Stimulated activated naive B cell treated with anti-CD40 and anti-IgM and Interleukin-4, amounts not matched to agents 10 μg/mL and 1 μg/mL and 100 μg/mL, for 72 hours (primary cell): ENCODE measurements around the gene RTRAF.

Source experiments
- ATAC-seq, 2 donors: fragments of 150-1000 bp; cut with Tn5 transposase; replicated peaks; 2 replicates each; pipeline ENCODE4 v1.10.0; 2021; ENCODE audit warnings: moderate library complexity in 1 of 2
- DNase-seq: peaks from one replicate; pipeline ENCODE4 v3.0.0; 2021
- H3K27ac Mint-ChIP-seq: one replicate; pipeline ENCODE4 v1.8.0; 2022; ENCODE audit warnings: mild to moderate bottlenecking, mixed read lengths
- H3K27me3 Mint-ChIP-seq, 2 donors: one replicate each; pipeline ENCODE4 v1.8.0; 2022; ENCODE audit warnings: mixed read lengths in 2 of 2
- H3K36me3 Mint-ChIP-seq, 2 donors: one replicate each; pipeline ENCODE4 v1.8.0; 2022; ENCODE audit warnings: mixed read lengths in 2 of 2, mild to moderate bottlenecking in 1 of 2
- H3K4me1 Mint-ChIP-seq, 2 donors: one replicate each; pipeline ENCODE4 v1.8.0; 2022; ENCODE audit warnings: mixed read lengths in 2 of 2, mild to moderate bottlenecking in 1 of 2
- H3K4me3 Mint-ChIP-seq, 2 donors: one replicate each; pipeline ENCODE4 v1.8.0; 2022; ENCODE audit warnings: mild to moderate bottlenecking in 2 of 2, mixed read lengths in 2 of 2, moderate library complexity in 1 of 2
- H3K9me3 Mint-ChIP-seq, 2 donors: one replicate each; pipeline ENCODE4 v1.8.0; 2022; ENCODE audit warnings: mixed read lengths in 2 of 2, mild to moderate bottlenecking in 1 of 2

Gene RTRAF

DNA sequence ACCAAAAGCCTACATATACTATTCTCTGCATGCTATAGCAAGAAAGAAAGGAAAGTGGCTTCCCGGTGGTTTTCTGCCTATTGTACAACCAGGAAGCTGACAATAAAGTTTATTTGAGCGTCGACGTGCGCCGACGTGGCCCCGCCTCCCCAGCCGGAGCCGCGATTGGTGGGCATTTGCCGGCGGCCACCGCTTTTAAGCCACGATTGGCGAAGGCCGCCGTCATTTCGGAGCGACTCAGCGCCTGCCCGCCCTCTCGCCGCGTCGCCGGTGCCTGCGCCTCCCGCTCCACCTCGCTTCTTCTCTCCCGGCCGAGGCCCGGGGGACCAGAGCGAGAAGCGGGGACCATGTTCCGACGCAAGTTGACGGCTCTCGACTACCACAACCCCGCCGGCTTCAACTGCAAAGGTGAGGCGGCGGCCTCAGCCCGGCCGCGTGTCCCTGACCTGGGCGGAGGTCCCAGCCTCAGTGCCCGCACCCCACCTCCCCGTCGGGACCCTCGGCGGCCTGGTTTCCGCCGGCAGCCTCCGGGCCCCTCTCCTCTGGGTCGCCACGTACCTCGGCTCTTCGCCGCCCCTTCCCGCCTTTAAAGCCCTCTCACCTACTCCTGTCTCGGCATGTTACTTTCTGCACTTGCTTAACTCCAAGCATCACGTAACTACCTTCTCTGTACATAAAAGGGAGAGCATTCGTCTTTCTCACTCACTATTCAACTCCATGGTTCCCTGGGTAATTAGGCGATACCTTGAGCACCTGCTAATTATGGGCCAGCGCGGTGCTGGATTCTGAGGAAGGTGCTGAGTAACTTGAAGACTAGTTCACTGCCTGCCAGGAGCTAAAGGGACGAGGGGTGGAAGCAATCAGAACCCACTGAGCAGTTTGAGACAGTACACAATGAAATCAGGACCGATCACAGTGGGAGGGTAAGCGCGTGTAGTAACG is at the start of gene RTRAF:
Gene RTRAF, plus strand, starts transcription at position 254 of the 942 bp plus-strand sequence. Its CDS starts 94 bp downstream, at position 348.
- peak within 1 kb of the TSS; percentile 90 to 93 for H3K4me3 Mint-ChIP-seq
- peak; percentile 88 for DNase-seq
- peak; percentile 96 to 97 for ATAC-seq
- H3K4me1 Mint-ChIP-seq, result peaks cover 10 to 25% of the 10 kb centered on the region in 2 donors
- peaks cover 1 to 12% of the 10 kb centered on the region in 2 donors for H3K36me3 Mint-ChIP-seq
- H3K27ac Mint-ChIP-seq, result peak within 1 kb of the TSS; percentile 95
- H3K27me3 Mint-ChIP-seq, result no peaks in the 10 kb centered on the region
- no peaks in the 10 kb centered on the region for H3K9me3 Mint-ChIP-seq

DNA sequence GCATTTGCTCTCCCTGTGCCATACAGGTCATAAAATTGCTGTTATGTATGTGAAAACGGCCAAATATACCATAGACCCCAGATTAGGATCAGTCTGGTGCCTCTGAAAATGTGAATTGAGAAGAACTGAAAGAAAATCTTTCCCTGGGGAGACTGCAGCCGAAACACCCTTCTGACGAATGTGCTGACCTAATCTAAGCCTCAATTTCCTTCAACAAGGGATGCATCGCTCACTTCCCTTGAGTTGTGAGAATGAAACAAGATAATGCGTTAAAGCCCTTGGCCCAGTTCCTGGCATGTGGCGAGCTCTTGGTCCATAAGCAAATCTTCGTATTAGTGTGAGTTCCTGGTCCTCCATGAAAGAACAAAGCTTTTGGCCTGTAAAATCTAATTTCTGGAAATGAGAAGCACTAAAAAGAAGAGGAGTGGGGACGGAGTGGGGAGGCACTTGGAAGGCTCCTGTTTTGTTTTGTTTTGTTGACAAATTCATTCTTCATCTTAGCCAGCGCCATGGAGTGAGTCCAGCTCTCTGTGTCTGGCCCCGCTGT is 49.5 kb upstream of the RTRAF start:
- H3K27ac Mint-ChIP-seq, result peak overlapping the region; percentile 89

DNA sequence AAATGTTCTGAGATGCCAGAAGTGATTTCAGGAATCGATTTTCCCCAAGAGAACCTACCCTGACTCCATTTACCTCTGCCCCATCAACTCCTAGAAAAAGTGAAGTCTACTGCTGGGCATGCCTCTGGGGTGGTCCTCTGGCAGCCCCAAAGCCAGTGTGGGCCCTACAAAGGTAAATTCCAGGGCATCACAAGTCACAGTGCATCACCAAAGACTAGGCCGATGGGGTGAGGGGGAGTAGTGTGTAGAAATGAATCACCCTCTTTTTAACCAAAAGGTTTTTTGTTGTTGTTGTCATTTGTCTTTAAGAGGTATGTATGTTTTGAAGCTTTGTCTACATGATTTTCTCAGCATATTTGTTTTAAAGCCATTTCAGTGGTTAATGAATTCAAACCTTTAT is 46.4 kb upstream of the RTRAF start:
- Mint-ChIP-seq H3K27me3 (no peaks in the 10 kb centered on the region), H3K4me3 (no peak overlapping the region), H3K36me3 (peaks cover 41 to 59% of the 10 kb centered on the region in 2 donors), H3K9me3 (peaks cover 11 to 17% of the 10 kb centered on the region in 2 donors), H3K27ac (no peak overlapping the region), H3K4me1 (peaks cover 17 to 32% of the 10 kb centered on the region in 2 donors)
- no peak for ATAC-seq
- no peak for DNase-seq

More for the DNA sequence above, 49.5 kb upstream of the RTRAF start:
- H3K9me3 Mint-ChIP-seq, result peaks cover 4 to 5% of the 10 kb centered on the region in 2 donors
- no peak overlapping the region for H3K4me3 Mint-ChIP-seq
- peaks cover 19 to 35% of the 10 kb centered on the region in 2 donors for H3K4me1 Mint-ChIP-seq
- peak; percentile 48 for DNase-seq
- peaks cover 24 to 37% of the 10 kb centered on the region in 2 donors for H3K36me3 Mint-ChIP-seq
- peak; percentile 90 to 91 for ATAC-seq
- no peaks in the 10 kb centered on the region for H3K27me3 Mint-ChIP-seq

DNA sequence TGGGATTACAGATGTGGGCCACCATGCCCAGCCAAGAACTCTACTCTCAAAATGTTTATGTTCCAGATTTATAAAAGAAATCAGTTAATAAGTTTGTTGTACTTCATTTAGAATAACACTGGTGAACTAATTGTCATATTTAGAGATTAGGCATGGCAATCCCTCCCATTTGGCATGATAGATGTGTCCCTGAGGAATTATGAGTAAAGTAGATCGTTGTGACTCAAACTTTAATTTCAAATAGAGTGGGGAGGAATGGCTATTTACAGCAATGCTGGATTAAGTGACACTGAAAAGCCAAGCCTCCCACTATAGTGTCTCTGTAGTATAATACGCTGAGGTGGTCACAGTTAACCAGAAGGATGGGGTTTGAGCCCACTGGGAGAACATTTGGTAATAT is 39.3 kb upstream of the RTRAF start:
- peaks cover 8 to 30% of the 10 kb centered on the region in 2 donors for H3K4me1 Mint-ChIP-seq
- peaks cover 7 to 13% of the 10 kb centered on the region in 2 donors for H3K9me3 Mint-ChIP-seq
- no peak for DNase-seq
- no peak overlapping the region for H3K4me3 Mint-ChIP-seq
- H3K27ac Mint-ChIP-seq, result no peak overlapping the region
- peaks cover 47 to 74% of the 10 kb centered on the region in 2 donors for H3K36me3 Mint-ChIP-seq
- no peak for ATAC-seq
- H3K27me3 Mint-ChIP-seq, result no peaks in the 10 kb centered on the region

DNA sequence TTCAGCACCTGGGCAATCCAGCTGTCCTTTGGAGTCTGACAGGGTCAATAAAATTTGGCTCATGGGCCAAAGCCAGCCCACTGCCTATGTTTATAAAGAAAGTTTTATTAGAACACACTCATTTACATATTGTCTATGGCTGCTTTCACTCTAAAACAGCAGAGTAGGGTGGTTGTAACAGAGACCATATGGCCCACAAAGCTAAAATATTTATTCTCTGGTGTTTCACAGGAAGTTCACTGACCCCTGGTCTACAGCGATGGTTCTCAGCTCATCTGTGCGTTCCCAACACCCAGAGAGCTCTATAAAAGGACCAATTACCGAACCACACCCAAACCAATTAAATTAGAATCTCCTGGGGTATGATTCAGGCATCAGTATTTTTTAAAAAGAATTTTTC is 37.7 kb upstream of the RTRAF start:
- DNase-seq (no peak), ATAC-seq (no peak)
- Mint-ChIP-seq H3K36me3 (peaks cover 37 to 67% of the 10 kb centered on the region in 2 donors), H3K4me3 (no peak overlapping the region), H3K27me3 (no peaks in the 10 kb centered on the region), H3K9me3 (peaks cover 4 to 5% of the 10 kb centered on the region in 2 donors), H3K27ac (no peak overlapping the region), H3K4me1 (peaks cover 8 to 26% of the 10 kb centered on the region in 2 donors)

DNA sequence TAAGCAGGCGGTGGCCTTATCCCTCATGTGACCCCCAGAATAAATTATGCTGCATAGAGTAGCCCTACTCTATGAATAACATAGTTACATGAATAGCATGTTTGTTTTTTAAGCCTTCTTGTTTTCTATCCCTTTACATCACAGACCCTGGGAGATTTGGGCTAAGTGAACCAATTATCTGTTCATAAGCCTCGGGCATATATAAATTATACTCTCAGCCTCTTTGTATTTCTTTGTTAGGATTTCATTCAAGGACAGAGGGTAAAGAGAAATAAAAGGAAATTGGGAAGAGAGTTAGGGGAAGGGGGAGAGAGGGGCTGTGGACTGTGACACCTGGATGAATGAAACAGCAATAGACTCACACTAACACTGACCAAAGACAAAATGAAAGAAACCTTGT is 35.3 kb upstream of the RTRAF start:
- Mint-ChIP-seq H3K27me3 (no peaks in the 10 kb centered on the region), H3K4me3 (no peak overlapping the region), H3K27ac (no peak overlapping the region), H3K4me1 (peaks cover 8 to 31% of the 10 kb centered on the region in 2 donors), H3K36me3 (peaks cover 54 to 79% of the 10 kb centered on the region in 2 donors), H3K9me3 (peaks cover 10 to 15% of the 10 kb centered on the region in 2 donors)
- ATAC-seq, result no peak
- DNase-seq, result no peak

DNA sequence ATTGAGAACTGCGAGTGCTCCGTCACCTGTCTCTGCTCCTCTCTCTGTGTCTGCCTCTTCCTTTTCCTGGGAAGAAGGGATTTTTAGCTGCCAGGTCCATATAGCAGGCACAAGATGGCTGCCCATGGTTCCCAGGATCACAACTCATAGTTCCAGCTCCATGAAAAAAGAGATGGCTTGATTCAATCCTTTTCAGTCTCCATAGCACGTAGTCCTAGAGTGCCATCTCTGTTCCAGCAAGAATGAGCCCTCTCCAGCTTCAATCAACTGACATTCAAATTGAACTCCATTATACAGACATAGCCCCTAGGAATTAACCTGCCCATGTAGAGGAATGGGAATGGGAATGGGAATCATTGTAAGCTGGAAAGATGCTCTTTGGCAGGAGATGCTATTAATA is 34.7 kb upstream of the RTRAF start:
- Mint-ChIP-seq H3K4me1 (peaks cover 6 to 27% of the 10 kb centered on the region in 2 donors), H3K4me3 (no peak overlapping the region), H3K27me3 (no peaks in the 10 kb centered on the region), H3K27ac (no peak overlapping the region), H3K36me3 (peaks cover 60 to 82% of the 10 kb centered on the region in 2 donors), H3K9me3 (peaks cover 15 to 21% of the 10 kb centered on the region in 2 donors)
- DNase-seq (no peak), ATAC-seq (no peak)

DNA sequence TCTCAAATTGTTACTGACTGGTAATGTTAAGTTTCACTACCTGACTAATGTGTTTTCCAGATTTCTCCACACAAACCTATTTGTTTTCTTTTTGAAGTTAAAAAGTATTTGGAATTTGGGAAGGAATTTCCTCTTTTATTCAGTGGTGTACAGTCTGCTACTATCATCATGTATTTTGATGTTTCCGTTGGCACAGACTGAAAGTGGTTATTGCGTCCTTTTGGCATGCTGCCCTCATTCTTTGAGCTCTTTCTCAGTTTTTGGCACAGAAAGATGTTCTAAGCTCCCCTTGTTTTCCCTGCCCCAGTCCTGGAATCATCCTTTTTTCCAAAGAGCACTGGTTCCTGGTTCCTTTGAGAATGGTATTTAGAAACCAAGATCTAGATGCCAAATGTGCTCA is 31.4 kb upstream of the RTRAF start:
- ATAC-seq, result no peak
- Mint-ChIP-seq H3K27me3 (no peaks in the 10 kb centered on the region), H3K4me1 (peaks cover 17 to 33% of the 10 kb centered on the region in 2 donors), H3K27ac (no peak overlapping the region), H3K9me3 (peaks cover 18 to 27% of the 10 kb centered on the region in 2 donors), H3K36me3 (peaks cover 58 to 81% of the 10 kb centered on the region in 2 donors), H3K4me3 (no peak overlapping the region)
- DNase-seq, result no peak

DNA sequence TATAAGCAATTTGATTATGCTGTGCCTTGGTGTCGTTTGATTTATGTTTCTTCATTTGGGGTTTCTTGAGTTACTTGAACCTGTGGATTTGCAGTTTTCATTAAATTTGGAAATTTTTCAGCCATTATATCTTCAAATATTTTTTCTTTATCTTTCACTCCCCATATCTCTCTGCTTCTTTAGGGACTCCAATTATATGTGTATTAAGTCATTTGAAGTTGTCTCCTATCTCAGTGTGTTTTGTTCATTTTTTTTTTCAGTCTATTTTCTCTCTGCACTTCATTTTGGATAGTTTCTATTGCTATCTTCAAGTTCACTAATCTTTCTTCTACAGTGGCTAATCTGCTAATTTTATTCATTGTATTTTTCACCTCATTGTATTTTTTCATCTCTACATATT is 29.4 kb upstream of the RTRAF start:
- ATAC-seq (no peak), DNase-seq (no peak)
- Mint-ChIP-seq H3K9me3 (peaks cover 18 to 27% of the 10 kb centered on the region in 2 donors), H3K27ac (peak overlapping the region; percentile 72), H3K27me3 (no peaks in the 10 kb centered on the region), H3K36me3 (peaks cover 58 to 72% of the 10 kb centered on the region in 2 donors), H3K4me1 (peaks cover 16 to 27% of the 10 kb centered on the region in 2 donors), H3K4me3 (no peak overlapping the region)

DNA sequence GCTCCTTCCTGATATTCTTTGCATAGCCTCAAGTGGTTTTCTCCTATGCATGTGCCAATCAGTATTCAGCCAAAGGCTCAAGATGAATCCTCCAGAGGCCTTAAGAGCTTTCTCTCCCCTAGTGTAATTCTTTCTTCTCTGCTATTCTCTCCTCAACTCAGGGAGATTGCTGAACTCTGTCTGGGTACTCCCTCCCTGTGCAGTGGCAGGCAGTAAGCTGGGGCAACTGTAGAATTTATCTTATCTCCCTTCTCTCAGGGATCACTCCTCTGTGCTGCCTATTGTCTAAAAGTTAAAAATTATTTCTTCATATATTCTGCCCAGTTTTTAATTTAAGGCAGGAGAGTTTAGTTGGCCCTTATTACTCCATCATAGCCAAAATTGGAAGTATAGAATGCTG is 28.5 kb upstream of the RTRAF start:
- Mint-ChIP-seq H3K9me3 (peaks cover 18 to 27% of the 10 kb centered on the region in 2 donors), H3K4me3 (no peak overlapping the region), H3K4me1 (peaks cover 19 to 27% of the 10 kb centered on the region in 2 donors), H3K27me3 (no peaks in the 10 kb centered on the region), H3K27ac (no peak overlapping the region), H3K36me3 (peaks cover 54 to 67% of the 10 kb centered on the region in 2 donors)
- DNase-seq (no peak), ATAC-seq (no peak)

DNA sequence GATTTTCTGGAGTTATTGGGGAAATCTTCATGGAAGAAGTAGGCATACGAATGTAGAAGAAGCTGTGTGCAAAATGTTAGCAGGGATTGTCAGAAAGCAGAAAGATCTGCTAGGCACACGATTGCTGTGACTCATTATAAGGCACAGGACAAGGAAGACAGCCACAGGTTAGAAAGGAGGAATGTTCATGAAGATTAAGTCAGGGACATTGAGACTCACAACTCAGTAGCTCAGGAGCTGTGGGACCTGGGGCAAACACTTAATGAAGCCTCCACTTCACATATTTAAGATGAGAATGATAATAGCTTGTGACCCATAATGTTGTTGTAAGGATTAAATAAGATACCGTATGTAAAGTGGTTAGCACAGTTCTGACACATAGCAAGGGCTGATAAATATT is 26.6 kb upstream of the RTRAF start:
- Mint-ChIP-seq H3K9me3 (peaks cover 12 to 20% of the 10 kb centered on the region in 2 donors), H3K27me3 (no peaks in the 10 kb centered on the region), H3K27ac (no peak overlapping the region), H3K36me3 (peaks cover 50 to 61% of the 10 kb centered on the region in 2 donors), H3K4me3 (no peak overlapping the region), H3K4me1 (peaks cover 19 to 21% of the 10 kb centered on the region in 2 donors)
- DNase-seq (no peak), ATAC-seq (no peak)

DNA sequence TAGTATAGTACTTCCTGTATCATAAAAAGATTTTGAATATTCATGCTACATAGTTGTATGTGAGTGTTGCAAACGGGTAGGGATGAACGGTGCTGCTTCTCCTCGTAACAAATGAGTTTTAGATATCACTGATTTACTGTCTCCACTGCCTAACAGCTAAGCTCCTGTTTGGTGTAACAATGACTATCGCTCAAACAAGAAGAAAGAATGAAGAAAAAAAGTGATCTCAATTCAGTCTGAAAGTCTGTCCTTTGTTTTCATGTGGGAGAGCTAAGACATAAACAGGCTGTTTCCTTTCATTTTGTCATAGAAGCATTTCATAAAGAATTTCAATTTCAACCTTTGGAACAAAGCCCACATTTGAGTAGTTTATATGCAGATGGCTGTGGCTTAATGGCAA is 26.1 kb upstream of the RTRAF start:
- ATAC-seq (no peak), DNase-seq (no peak)
- peaks cover 45 to 56% of the 10 kb centered on the region in 2 donors for H3K36me3 Mint-ChIP-seq
- no peaks in the 10 kb centered on the region for H3K27me3 Mint-ChIP-seq
- H3K4me3 Mint-ChIP-seq, result peak overlapping the region in 1 of 2 donors; percentile 56
- peaks cover 12 to 20% of the 10 kb centered on the region in 2 donors for H3K9me3 Mint-ChIP-seq
- no peak overlapping the region for H3K27ac Mint-ChIP-seq
- H3K4me1 Mint-ChIP-seq, result peaks cover 19 to 21% of the 10 kb centered on the region in 2 donors

DNA sequence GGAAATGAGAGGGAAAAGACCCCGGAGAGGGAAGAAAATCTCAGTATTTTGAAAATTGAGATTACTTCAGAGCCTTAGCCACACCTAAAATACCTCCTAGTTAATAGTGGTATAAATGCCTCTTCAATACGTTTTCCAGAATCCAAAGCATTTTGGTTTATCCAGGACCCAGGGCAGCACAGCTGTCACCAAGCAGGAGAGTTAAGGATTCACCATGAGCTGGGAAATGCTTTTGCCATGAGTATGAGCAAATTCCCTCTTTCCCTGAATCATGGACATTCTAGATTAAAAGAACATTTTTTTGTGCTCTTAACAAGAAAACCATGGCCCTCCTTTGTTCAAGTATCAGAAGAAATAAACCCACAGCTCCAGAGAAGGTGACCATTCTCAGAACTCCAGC is 21.8 kb upstream of the RTRAF start:
- DNase-seq (no peak), ATAC-seq (no peak)
- no peaks in the 10 kb centered on the region for H3K27me3 Mint-ChIP-seq
- H3K9me3 Mint-ChIP-seq, result no peaks in the 10 kb centered on the region
- H3K27ac Mint-ChIP-seq, result no peak overlapping the region
- H3K36me3 Mint-ChIP-seq, result peaks cover 17 to 20% of the 10 kb centered on the region in 2 donors
- H3K4me3 Mint-ChIP-seq, result no peak overlapping the region
- H3K4me1 Mint-ChIP-seq, result peaks cover 9 to 10% of the 10 kb centered on the region in 2 donors

DNA sequence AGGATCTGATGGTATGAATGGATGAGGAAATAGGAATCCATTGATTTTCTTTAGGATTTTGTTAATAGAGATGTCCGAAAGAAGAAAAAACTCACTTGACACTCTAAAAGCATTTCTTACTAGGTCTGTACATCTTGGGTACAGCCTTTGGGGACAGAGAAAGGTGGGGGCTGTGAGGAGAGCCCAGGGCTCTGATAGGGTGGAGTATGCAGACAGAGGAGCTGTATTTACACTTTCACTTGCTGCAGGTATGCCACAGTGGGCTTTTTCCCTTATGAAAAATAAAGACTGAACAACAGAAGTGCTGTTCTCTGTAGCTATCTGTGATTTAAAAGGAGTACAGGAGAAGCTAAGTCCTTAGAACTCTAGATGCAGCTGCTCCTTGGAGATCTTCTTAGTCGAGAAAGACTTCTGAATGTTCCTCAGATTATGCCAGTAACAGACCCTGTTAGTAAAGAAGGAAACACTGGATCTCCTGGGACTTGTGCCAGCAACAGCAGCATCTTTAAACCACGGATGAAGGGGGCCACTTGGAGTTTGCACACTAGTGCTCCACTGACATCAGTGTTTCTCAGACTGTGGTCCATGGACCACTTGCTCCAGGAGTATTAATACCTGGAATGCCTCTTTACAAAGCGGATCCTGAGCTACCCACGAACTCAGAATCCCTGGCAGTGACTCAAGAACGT is 19.4 kb upstream of the RTRAF start:
- H3K27ac Mint-ChIP-seq, result no peak overlapping the region
- DNase-seq, result no peak
- no peaks in the 10 kb centered on the region for H3K9me3 Mint-ChIP-seq
- no peak overlapping the region for H3K4me3 Mint-ChIP-seq
- peaks cover 0 to 5% of the 10 kb centered on the region in 2 donors for H3K4me1 Mint-ChIP-seq
- peaks cover 7 to 9% of the 10 kb centered on the region in 2 donors for H3K36me3 Mint-ChIP-seq
- H3K27me3 Mint-ChIP-seq, result no peaks in the 10 kb centered on the region
- ATAC-seq, result no peak
